ENCODE measurements around the gene VSTM2L.

VSTM2L gene

GRCh38 chr20:37915800-37916570 is 13.1 kb downstream of the VSTM2L start (continued):
- no peak for TF ChIP-seq ZFP3 (CRISPR knock-in tag; IDR thresholded peaks at IDR 0.05)
- TF ChIP-seq, protein P1, sequence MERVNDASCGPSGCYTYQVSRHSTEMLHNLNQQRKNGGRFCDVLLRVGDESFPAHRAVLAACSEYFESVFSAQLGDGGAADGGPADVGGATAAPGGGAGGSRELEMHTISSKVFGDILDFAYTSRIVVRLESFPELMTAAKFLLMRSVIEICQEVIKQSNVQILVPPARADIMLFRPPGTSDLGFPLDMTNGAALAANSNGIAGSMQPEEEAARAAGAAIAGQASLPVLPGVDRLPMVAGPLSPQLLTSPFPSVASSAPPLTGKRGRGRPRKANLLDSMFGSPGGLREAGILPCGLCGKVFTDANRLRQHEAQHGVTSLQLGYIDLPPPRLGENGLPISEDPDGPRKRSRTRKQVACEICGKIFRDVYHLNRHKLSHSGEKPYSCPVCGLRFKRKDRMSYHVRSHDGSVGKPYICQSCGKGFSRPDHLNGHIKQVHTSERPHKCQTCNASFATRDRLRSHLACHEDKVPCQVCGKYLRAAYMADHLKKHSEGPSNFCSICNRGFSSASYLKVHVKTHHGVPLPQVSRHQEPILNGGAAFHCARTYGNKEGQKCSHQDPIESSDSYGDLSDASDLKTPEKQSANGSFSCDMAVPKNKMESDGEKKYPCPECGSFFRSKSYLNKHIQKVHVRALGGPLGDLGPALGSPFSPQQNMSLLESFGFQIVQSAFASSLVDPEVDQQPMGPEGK (CRISPR knock-in tag; IDR thresholded peaks at IDR 0.05; ENCODE audit: borderline replicate concordance) = no peak
- no peak for TF ChIP-seq POU6F1 (CRISPR knock-in tag; IDR thresholded peaks at IDR 0.05; ENCODE audit: borderline replicate concordance, low read depth)
- TF ChIP-seq BACH2 (CRISPR knock-in tag; IDR thresholded peaks at IDR 0.05; ENCODE audit: borderline replicate concordance) = no peak
- no peak for TF ChIP-seq ISL1 (CRISPR knock-in tag; IDR thresholded peaks at IDR 0.05)

DNA sequence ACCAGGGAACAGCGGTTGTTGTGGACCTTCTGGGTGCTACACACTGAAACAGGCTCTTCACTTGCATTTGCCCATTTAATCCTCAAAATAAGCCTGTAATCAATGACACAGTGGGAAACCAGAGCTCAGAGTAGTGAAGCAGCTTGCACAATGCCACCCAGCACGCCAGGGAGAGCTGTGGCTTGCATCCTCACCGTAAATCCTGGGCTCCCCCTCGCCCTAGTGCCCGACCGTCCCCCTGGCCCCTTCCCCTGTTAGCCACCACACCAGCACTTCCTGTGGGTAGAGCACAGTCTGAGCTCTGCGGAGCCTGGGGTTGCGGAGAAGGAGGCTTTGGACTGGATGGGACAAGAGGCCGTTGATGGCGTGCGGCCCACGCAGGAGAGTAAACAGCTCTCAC is 14.5 kb downstream of the VSTM2L start:
- no peak for TF ChIP-seq RARB (CRISPR knock-in tag; IDR thresholded peaks at IDR 0.05)
- TF ChIP-seq CSRNP3 (CRISPR knock-in tag; IDR thresholded peaks at IDR 0.05) = no peak
- no peak for TF ChIP-seq TCF4 (CRISPR knock-in tag; IDR thresholded peaks at IDR 0.05; ENCODE audit: borderline replicate concordance)
- no peak for TF ChIP-seq ZNF70 (CRISPR knock-in tag; IDR thresholded peaks at IDR 0.05)
- no peak for TF ChIP-seq ISL1 (CRISPR knock-in tag; IDR thresholded peaks at IDR 0.05)
- no peak for TF ChIP-seq SNAI2 (CRISPR knock-in tag; IDR thresholded peaks at IDR 0.05)
- no peak for TF ChIP-seq ZFP30 (CRISPR knock-in tag; IDR thresholded peaks at IDR 0.05)
- no peak for TF ChIP-seq TSHZ2 (CRISPR knock-in tag; IDR thresholded peaks at IDR 0.05)
- TF ChIP-seq ZNF8 (CRISPR knock-in tag; IDR thresholded peaks at IDR 0.05) = no peak
- no peak for TF ChIP-seq PPARA (CRISPR knock-in tag; IDR thresholded peaks at IDR 0.05; ENCODE audit: borderline replicate concordance)
- no peak for TF ChIP-seq POU6F1 (CRISPR knock-in tag; IDR thresholded peaks at IDR 0.05; ENCODE audit: borderline replicate concordance, low read depth)
- TF ChIP-seq, protein P2, sequence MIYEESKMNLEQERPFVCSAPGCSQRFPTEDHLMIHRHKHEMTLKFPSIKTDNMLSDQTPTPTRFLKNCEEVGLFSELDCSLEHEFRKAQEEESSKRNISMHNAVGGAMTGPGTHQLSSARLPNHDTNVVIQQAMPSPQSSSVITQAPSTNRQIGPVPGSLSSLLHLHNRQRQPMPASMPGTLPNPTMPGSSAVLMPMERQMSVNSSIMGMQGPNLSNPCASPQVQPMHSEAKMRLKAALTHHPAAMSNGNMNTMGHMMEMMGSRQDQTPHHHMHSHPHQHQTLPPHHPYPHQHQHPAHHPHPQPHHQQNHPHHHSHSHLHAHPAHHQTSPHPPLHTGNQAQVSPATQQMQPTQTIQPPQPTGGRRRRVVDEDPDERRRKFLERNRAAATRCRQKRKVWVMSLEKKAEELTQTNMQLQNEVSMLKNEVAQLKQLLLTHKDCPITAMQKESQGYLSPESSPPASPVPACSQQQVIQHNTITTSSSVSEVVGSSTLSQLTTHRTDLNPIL (CRISPR knock-in tag; IDR thresholded peaks at IDR 0.05; ENCODE audit: low read depth) = no peak
- TF ChIP-seq CSDC2 (CRISPR knock-in tag; IDR thresholded peaks at IDR 0.05) = no peak
- TF ChIP-seq ESRRG (CRISPR knock-in tag; IDR thresholded peaks at IDR 0.05) = no peak
- TF ChIP-seq BACH2 (CRISPR knock-in tag; IDR thresholded peaks at IDR 0.05; ENCODE audit: borderline replicate concordance) = no peak
- TF ChIP-seq ZFP3 (CRISPR knock-in tag; IDR thresholded peaks at IDR 0.05) = no peak
- no peak for ATAC-seq

- ATAC-seq = no peak
- no peak for TF ChIP-seq TOX (CRISPR knock-in tag; IDR thresholded peaks at IDR 0.05; ENCODE audit: borderline replicate concordance)
- no peak for TF ChIP-seq CSDC2 (CRISPR knock-in tag; IDR thresholded peaks at IDR 0.05)
- no peak for TF ChIP-seq ZFP30 (CRISPR knock-in tag; IDR thresholded peaks at IDR 0.05)
- no peak for TF ChIP-seq ESRRG (CRISPR knock-in tag; IDR thresholded peaks at IDR 0.05)
- no peak for TF ChIP-seq POU6F1 (CRISPR knock-in tag; IDR thresholded peaks at IDR 0.05; ENCODE audit: borderline replicate concordance, low read depth)
- TF ChIP-seq ZC3H10 (CRISPR knock-in tag; IDR thresholded peaks at IDR 0.05) = no peak
- no peak for TF ChIP-seq OSR1 (CRISPR knock-in tag; IDR thresholded peaks at IDR 0.05)
- no peak for TF ChIP-seq ZNF8 (CRISPR knock-in tag; IDR thresholded peaks at IDR 0.05)
- no peak for TF ChIP-seq SNAI2 (CRISPR knock-in tag; IDR thresholded peaks at IDR 0.05)
- no peak for TF ChIP-seq RARB (CRISPR knock-in tag; IDR thresholded peaks at IDR 0.05)
- no peak for TF ChIP-seq ZNF70 (CRISPR knock-in tag; IDR thresholded peaks at IDR 0.05)
- no peak for TF ChIP-seq CSRNP3 (CRISPR knock-in tag; IDR thresholded peaks at IDR 0.05)
- no peak for TF ChIP-seq ARNTL (CRISPR knock-in tag; IDR thresholded peaks at IDR 0.05; ENCODE audit: borderline replicate concordance, low read depth)
Measured at GRCh38 chr20:37918035-37918434, 15.1 kb downstream of the VSTM2L start.
